Effector CD4-positive, alpha-beta T cell (primary cell): ENCODE data around the gene CCDC30.

Source experiments
- DNase-seq: peaks from one replicate; pipeline ENCODE4 v3.0.0-alpha.2; 2020

The CCDC30 gene

GRCh38 chr1:42698081-42698813 lies 235.2 kb downstream of the CCDC30 start:
- no peak for DNase-seq

DNA sequence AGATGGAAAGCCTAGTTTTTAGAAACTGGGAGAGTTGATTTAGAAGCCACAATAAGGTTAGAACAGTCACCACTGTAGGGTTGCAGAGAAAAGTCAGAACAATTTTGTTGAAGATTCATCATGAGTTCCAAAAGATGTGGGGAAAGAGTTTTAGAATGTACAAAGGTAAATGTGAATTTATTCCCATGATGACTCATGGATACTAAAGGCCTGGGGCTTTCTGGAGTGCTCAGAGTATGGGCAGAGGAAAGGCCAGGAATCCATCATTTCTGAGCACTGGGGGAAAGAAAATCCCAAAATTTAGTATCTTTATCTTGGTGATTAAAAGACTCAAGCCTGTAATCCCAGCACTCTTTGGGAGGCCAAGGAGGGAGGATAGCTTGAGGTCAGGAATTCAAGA lies 236.9 kb downstream of the CCDC30 start:
- no peak for DNase-seq

- no peak for DNase-seq
These were observed 240.9 kb downstream of the CCDC30 start for GRCh38 chr1:42703888-42704464.
